K562 (cell line): ENCODE measurements around the gene HLA-DOA.

Experiments used
- ELF1 ChIP-seq: fragments of 200-800 bp; sonication (Bioruptor generic); IDR thresholded peaks from 2 replicates; pipeline ENCODE4 v1.6.1; 2016; ENCODE audit warnings: missing genetic modification characterization, missing compliant biosample characterization
- ESRRA ChIP-seq: fragments of 450-650 bp; IDR thresholded peaks from 2 replicates; pipeline ENCODE4 v1.6.1; 2014; ENCODE audit warnings: low read depth, mild to moderate bottlenecking, moderate library complexity, borderline replicate concordance
- GABPA ChIP-seq: fragments of 200-800 bp; sonication (Bioruptor generic); conservative IDR thresholded peaks from 2 replicates; pipeline ENCODE4 v1.6.1; 2016; ENCODE audit warnings: low read depth, missing genetic modification characterization, missing compliant biosample characterization
- NR2C2 ChIP-seq, 2 experiments: fragments of 200-800 bp in 1 of 2; sonication (Bioruptor generic) in 1 of 2; sonication (generic) in 1 of 2; formaldehyde crosslinking in 1 of 2; IDR thresholded peaks; 2 replicates each; pipeline versions ENCODE4 v1.6.1 to v1.8.0; 2016 to 2022; ENCODE audit warnings: mild to moderate bottlenecking in 1 of 2, missing compliant biosample characterization in 1 of 2, missing genetic modification characterization in 1 of 2, missing genetic modification reagents in 1 of 2
- PHF20 ChIP-seq: fragments of 450-650 bp; IDR thresholded peaks from 2 replicates; pipeline ENCODE4 v1.6.1; 2018; ENCODE audit not compliant: partially characterized antibody
- PHTF2 ChIP-seq: fragments of 250-450 bp; sonication (Bioruptor Pico); IDR thresholded peaks from 2 replicates; pipeline ENCODE4 v1.5.0; 2021; ENCODE audit warnings: mild to moderate bottlenecking
- POLR2AphosphoS2 ChIP-seq: IDR thresholded peaks from 2 replicates; pipeline ENCODE4 v1.6.1; 2012; ENCODE audit warnings: low read length, improper control_type of control experiment
- TEAD1 ChIP-seq, 2 experiments: fragments of 450-650 bp in 1 of 2; sonication (generic) in 1 of 2; formaldehyde crosslinking; IDR thresholded peaks; 2 replicates each; pipeline versions ENCODE4 v1.4.0 to v1.8.0; 2020 to 2022; ENCODE audit warnings: mild to moderate bottlenecking in 2 of 2, missing genetic modification reagents in 1 of 2
- ZFX ChIP-seq: sonication (generic); formaldehyde crosslinking; IDR thresholded peaks from 2 replicates; pipeline ENCODE4 v1.8.0; 2022; ENCODE audit warnings: mild to moderate bottlenecking, missing genetic modification reagents, moderate library complexity
- ZNF124 ChIP-seq: sonication (generic); formaldehyde crosslinking; IDR thresholded peaks from 2 replicates; pipeline ENCODE4 v1.8.1; 2022; ENCODE audit warnings: missing genetic modification reagents
- ZNF232 ChIP-seq: sonication (generic); formaldehyde crosslinking; IDR thresholded peaks from 2 replicates; pipeline ENCODE4 v1.8.0; 2022; ENCODE audit warnings: mild to moderate bottlenecking, missing genetic modification reagents
- ZNF76 ChIP-seq: fragments of 250-450 bp; sonication (Bioruptor Pico); IDR thresholded peaks from 2 replicates; pipeline ENCODE4 v1.4.0; 2020; ENCODE audit warnings: mild to moderate bottlenecking, moderate library complexity, borderline replicate concordance
- TF ChIP-seq, protein P1 (sequence below): fragments of 250-450 bp; sonication (Bioruptor Pico); IDR thresholded peaks from 2 replicates; pipeline ENCODE4 v1.8.0; 2022; ENCODE audit warnings: moderate library complexity, mild to moderate bottlenecking, inconsistent platforms

GRCh38 chr6:32982702-32983492, 26.5 kb downstream of the HLA-DOA start:
- TF ChIP-seq PHTF2 (CRISPR knock-in tag) = no peak
- no peak for TF ChIP-seq TEAD1 (CRISPR knock-in tag; IDR thresholded peaks at IDR 0.05)
- TF ChIP-seq ZFX (CRISPR knock-in tag) = no peak
- TF ChIP-seq ZNF76 (CRISPR knock-in tag) = no peak
- TF ChIP-seq PHF20 = no peak
- TF ChIP-seq POLR2AphosphoS2 = no peak
- TF ChIP-seq ESRRA = no peak
- no peak for TF ChIP-seq GABPA (tag)
- no peak for TF ChIP-seq ZNF232
- TF ChIP-seq ZNF124 (CRISPR knock-in tag) = no peak
- TF ChIP-seq, protein P1, sequence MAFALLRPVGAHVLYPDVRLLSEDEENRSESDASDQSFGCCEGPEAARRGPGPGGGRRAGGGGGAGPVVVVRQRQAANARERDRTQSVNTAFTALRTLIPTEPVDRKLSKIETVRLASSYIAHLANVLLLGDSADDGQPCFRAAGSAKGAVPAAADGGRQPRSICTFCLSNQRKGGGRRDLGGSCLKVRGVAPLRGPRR (CRISPR knock-in tag) = no peak
- no peak for TF ChIP-seq NR2C2 (CRISPR knock-in tag; IDR thresholded peaks at IDR 0.05)
- no peak for TF ChIP-seq NR2C2 (tag; IDR thresholded peaks at IDR 0.05)
- no peak for TF ChIP-seq ELF1
